ENCODE measurements around the gene MEGF9. TPM values are rescaled to one million over a fixed set of nuclear protein-coding genes. Genes with fewer than 3 reads are reported as not detected.

The MEGF9 gene
- total and polyA plus RNA-seq, 2 of the 13 experiments (the other 11 are each of a cell fraction or from before 2014, with no cell fraction given), result 3.1 to 3.3 TPM

DNA sequence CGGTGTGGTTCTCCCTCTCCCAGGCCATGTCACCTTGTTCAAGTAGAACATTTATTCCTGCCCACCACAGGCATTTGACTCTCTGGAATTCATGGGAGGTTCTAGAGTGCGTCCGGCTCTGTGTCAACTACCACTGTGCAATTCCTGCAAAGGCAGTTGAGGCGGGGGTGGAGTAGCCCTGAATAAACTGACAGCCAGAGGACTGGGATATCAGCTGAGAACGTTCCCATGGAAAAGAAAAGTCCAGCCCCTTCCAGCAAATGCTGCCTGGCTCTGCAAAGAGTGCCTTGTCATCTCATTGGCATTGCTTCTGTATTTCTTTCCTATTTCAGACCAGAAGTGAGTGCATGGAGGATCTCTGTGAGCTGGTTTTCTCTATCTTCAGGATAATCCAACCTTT is 18.9 kb upstream of the MEGF9 start (continued):
- TF ChIP-seq ZNF687 (CRISPR knock-in tag; IDR thresholded peaks at IDR 0.05) (no peak), ZNF652 (CRISPR knock-in tag; IDR thresholded peaks at IDR 0.05; ENCODE audit: borderline replicate concordance, low read depth) (no peak), HIC2 (CRISPR knock-in tag; IDR thresholded peaks at IDR 0.05; ENCODE audit: low read depth) (no peak), ATF4 (CRISPR knock-in tag; IDR thresholded peaks at IDR 0.05) (peak in 1 of 2 experiments; percentile 50; a peak in 2 of 4 replicates), CEBPG (CRISPR knock-in tag; IDR thresholded peaks at IDR 0.05) (peak; percentile 44), EP300 (IDR thresholded peaks at IDR 0.05; ENCODE audit: low read depth in 2 of 2, low read length in 2 of 2) (peak in 1 of 2 experiments; percentile 34; a peak in 1 of 4 replicates), EP300 (CRISPR knock-in tag; IDR thresholded peaks at IDR 0.05; ENCODE audit: borderline replicate concordance) (no peak), RXRB (CRISPR knock-in tag; IDR thresholded peaks at IDR 0.05; ENCODE audit: borderline replicate concordance) (peak; percentile 31; the same call in 1 of the 2 replicates), ZBTB34 (CRISPR knock-in tag; IDR thresholded peaks at IDR 0.05) (no peak), HMGA1 (CRISPR knock-in tag; conservative IDR thresholded peaks at IDR 0.05) (no peak), KDM3A (CRISPR knock-in tag; IDR thresholded peaks at IDR 0.05; ENCODE audit: low read depth) (no peak), UBTF (CRISPR knock-in tag; IDR thresholded peaks at IDR 0.05) (no peak), ZNF101 (CRISPR knock-in tag; IDR thresholded peaks at IDR 0.05; ENCODE audit: borderline replicate concordance, low read depth) (no peak), HOXA3 (CRISPR knock-in tag; IDR thresholded peaks at IDR 0.05) (no peak), MTF2 (CRISPR knock-in tag; IDR thresholded peaks at IDR 0.05; ENCODE audit: borderline replicate concordance) (no peak)
- TF ChIP-seq, protein P1, sequence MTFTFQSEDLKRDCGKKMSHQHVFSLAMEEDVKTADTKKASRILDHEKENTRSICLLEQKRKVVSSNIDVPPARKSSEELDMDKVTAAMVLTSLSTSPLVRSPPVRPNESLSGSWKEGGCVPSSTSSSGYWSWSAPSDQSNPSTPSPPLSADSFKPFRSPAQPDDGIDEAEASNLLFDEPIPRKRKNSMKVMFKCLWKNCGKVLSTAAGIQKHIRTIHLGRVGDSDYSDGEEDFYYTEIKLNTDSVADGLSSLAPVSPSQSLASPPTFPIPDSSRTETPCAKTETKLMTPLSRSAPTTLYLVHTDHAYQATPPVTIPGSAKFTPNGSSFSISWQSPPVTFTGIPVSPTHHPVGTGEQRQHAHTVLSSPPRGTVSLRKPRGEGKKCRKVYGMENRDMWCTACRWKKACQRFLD (CRISPR knock-in tag; IDR thresholded peaks at IDR 0.05; ENCODE audit: borderline replicate concordance), result no peak
- TF ChIP-seq, protein P2, sequence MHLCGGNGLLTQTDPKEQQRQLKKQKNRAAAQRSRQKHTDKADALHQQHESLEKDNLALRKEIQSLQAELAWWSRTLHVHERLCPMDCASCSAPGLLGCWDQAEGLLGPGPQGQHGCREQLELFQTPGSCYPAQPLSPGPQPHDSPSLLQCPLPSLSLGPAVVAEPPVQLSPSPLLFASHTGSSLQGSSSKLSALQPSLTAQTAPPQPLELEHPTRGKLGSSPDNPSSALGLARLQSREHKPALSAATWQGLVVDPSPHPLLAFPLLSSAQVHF (CRISPR knock-in tag; IDR thresholded peaks at IDR 0.05), result no peak
